ENCODE results near the gene IKZF5. TPM values are rescaled to one million over a fixed set of nuclear protein-coding genes. Genes with fewer than 3 reads are reported as not detected.
A peak's percentile ranks its signal among the peaks of the same experiment; 100 is the strongest.

The IKZF5 gene
- total and polyA plus RNA-seq, 9 of the 15 experiments (the other 6 are each of a cell fraction or from before 2014, with no cell fraction given) = 3.8 to 19.6 (median 12.4) TPM

- no peak overlapping the region for H3K9ac ChIP-seq (ENCODE audit: insufficient read depth in 1 of 2, low read depth in 2 of 2, low read length in 2 of 2)
- in situ Hi-C loops (cut with MboI) (loop anchor here (5.0 to 25.0 kb wide), 3 partner anchors 341 to 919 kb away; no protein-coding TSS in a partner anchor), intact Hi-C loops (cut with micrococcal nuclease) (loop anchor here (1.0 to 10.0 kb wide), 4 partner anchors 64 to 516 kb away; no protein-coding TSS in a partner anchor)
- BruUV-seq (replicated peaks) = no TSS peak
- ChIA-PET POLR2A (interaction anchor here (1.0 to 1.4 kb wide), 2 partner anchors 10 to 19 kb away, joined by 3 to 4 read pairs; no protein-coding TSS in a partner anchor), CTCF (ENCODE audit: low intra/inter-chr PET ratio) (interaction anchor here (0.7 to 2.9 kb wide), 5 partner anchors 244 to 539 kb away, joined by 3 to 28 read pairs (median 3); no protein-coding TSS in a partner anchor)
- H3K9me1 ChIP-seq (ENCODE audit: control insufficient read depth, insufficient read depth, low read length) = no peaks in the 10 kb centered on the region
- H3K4me3 ChIP-seq = no peak overlapping the region
- no peak overlapping the region for H2AFZ ChIP-seq (ENCODE audit: low read depth, low read length)
- no peaks in the 10 kb centered on the region for H3K4me1 ChIP-seq (replicated peaks in 1 of 2; ENCODE audit: control insufficient read depth in 2 of 2, insufficient read depth in 2 of 2, low read length in 2 of 2)
- H4K20me1 ChIP-seq (replicated peaks; ENCODE audit: control insufficient read depth, insufficient read depth, low read length) = no peaks in the 10 kb centered on the region
- ATAC-seq (peak; percentile 98), FAIRE-seq (peak; percentile 87), DNase-seq (ENCODE audit: extremely low read depth in 1 of 4, low spot score in 3 of 4) (peak; percentile 62 to 72 (median 69))
- no peaks in the 10 kb centered on the region for H3K9me3 ChIP-seq (replicated peaks; ENCODE audit: control insufficient read depth, insufficient read depth, low read depth, low read length)
- 2% methylated on average over 5 of the region's 5 CpGs for WGBS (ENCODE audit: insufficient coverage, low coverage, missing lambda C conversion rate)
- no peak overlapping the region for H3K27ac ChIP-seq (ENCODE audit: extremely low read depth, low read depth, low read length)
- H3K27me3 ChIP-seq (ENCODE audit: control insufficient read depth in 2 of 2, insufficient read depth in 2 of 2, low read length in 2 of 2) = no peaks in the 10 kb centered on the region
- no peak overlapping the region for H3K4me2 ChIP-seq (ENCODE audit: insufficient read depth, low read length)
- no peaks in the 10 kb centered on the region for H3K79me2 ChIP-seq (ENCODE audit: control insufficient read depth, insufficient read depth, low read length)
- no peaks in the 10 kb centered on the region for H3K36me3 ChIP-seq (ENCODE audit: control insufficient read depth, insufficient read depth, low read length)
- TF ChIP-seq CC2D1A (IDR thresholded peaks at IDR 0.05) = peak; percentile 30; the same call in 1 of the 2 replicates
- peak; percentile 83 to 86 for TF ChIP-seq RAD21 (CRISPR knock-in tag; conservative IDR thresholded peaks at IDR 0.05 in 1 of 2, IDR thresholded peaks at IDR 0.05 in 1 of 2)
- no peak for TF ChIP-seq XRCC3 (IDR thresholded peaks at IDR 0.05)
- TF ChIP-seq HOXB6 (CRISPR knock-in tag; IDR thresholded peaks at IDR 0.05; ENCODE audit: borderline replicate concordance) = no peak
- no peak for TF ChIP-seq HDAC8 (tag; IDR thresholded peaks at IDR 0.05)
- TF ChIP-seq CTCF (IDR thresholded peaks at IDR 0.05 in 2 of 3, conservative IDR thresholded peaks at IDR 0.05 in 1 of 3; ENCODE audit: insufficient read depth in 2 of 3, low read depth in 1 of 3, low read length in 3 of 3) = peak; percentile 77 to 80 (median 77)
- no peak for TF ChIP-seq PREB (CRISPR knock-in tag; IDR thresholded peaks at IDR 0.05)
- peak; percentile 93 for TF ChIP-seq BHLHE40 (IDR thresholded peaks at IDR 0.05; ENCODE audit: low read length)
- TF ChIP-seq STAG1 (CRISPR knock-in tag; IDR thresholded peaks at IDR 0.05; ENCODE audit: borderline replicate concordance) = peak; percentile 78; the same call in 1 of the 2 replicates
- peak; percentile 70 for TF ChIP-seq SMC3 (conservative IDR thresholded peaks at IDR 0.05; ENCODE audit: insufficient read depth, low read depth, low read length)
Observed at GRCh38 chr10:123043409-123043925, 34.9 kb upstream of the IKZF5 start.

Data from K562 (cell line).